ENCODE measurements around the gene ERCC4. TPM values are rescaled to one million over a fixed set of nuclear protein-coding genes. Genes with fewer than 3 reads are reported as not detected.

The ERCC4 gene
- total and polyA plus RNA-seq, 7 donors: 0.60 to 11.4 (median 7.7) TPM

- H3K4me3 ChIP-seq: no peak overlapping the region
- no peak for TF ChIP-seq POLR2AphosphoS5 (IDR thresholded peaks at IDR 0.05)
- no peak for TF ChIP-seq POLR2A (IDR thresholded peaks at IDR 0.05)
- TF ChIP-seq EP300 (IDR thresholded peaks at IDR 0.05): no peak
- no peak for TF ChIP-seq CTCF (IDR thresholded peaks at IDR 0.05)
- no peaks in the 10 kb centered on the region for H3K36me3 ChIP-seq
- H3K9me3 ChIP-seq: no peaks in the 10 kb centered on the region
- no peak for DNase-seq
- no peaks in the 10 kb centered on the region for H3K27me3 ChIP-seq
- 66 to 73% methylated on average over 8 of the region's 8 CpGs for WGBS, 2 donors
- intact Hi-C loops (cut with DNase I): no loop called here
- H3K4me1 ChIP-seq: peaks cover 0 to 19% (median 15%) of the 10 kb centered on the region in 4 donors
- H3K27ac ChIP-seq: no peak overlapping the region
Observed at GRCh38 chr16:13961099-13961811, 41.3 kb downstream of the ERCC4 start.

- H3K4me3 ChIP-seq: no peak overlapping the region
- TF ChIP-seq POLR2AphosphoS5 (IDR thresholded peaks at IDR 0.05) (no peak), EP300 (IDR thresholded peaks at IDR 0.05) (no peak), POLR2A (IDR thresholded peaks at IDR 0.05) (no peak), CTCF (IDR thresholded peaks at IDR 0.05) (no peak)
- intact Hi-C loops (cut with DNase I): no loop called here
- H3K36me3 ChIP-seq: no peaks in the 10 kb centered on the region
- 77 to 89% methylated on average over 1 of the region's 1 CpG for WGBS, 2 donors
- no peak overlapping the region for H3K27ac ChIP-seq
- H3K9me3 ChIP-seq: no peaks in the 10 kb centered on the region
- peaks cover 0 to 11% (median 6%) of the 10 kb centered on the region in 4 donors for H3K4me1 ChIP-seq
- H3K27me3 ChIP-seq: no peaks in the 10 kb centered on the region
- no peak for DNase-seq
Observed at GRCh38 chr16:13962232-13962631, 42.3 kb downstream of the ERCC4 start.

- 83 to 91% methylated on average over 2 of the region's 2 CpGs for WGBS, 2 donors
- no peak for DNase-seq
- Histone ChIP-seq H3K27me3 (no peaks in the 10 kb centered on the region), H3K9me3 (peaks cover 0 to 5% (median 0%) of the 10 kb centered on the region in 4 donors), H3K36me3 (no peaks in the 10 kb centered on the region), H3K4me1 (no peaks in the 10 kb centered on the region), H3K4me3 (no peak overlapping the region), H3K27ac (no peak overlapping the region)
- intact Hi-C loops (cut with DNase I): no loop called here
- TF ChIP-seq POLR2A (IDR thresholded peaks at IDR 0.05) (no peak), POLR2AphosphoS5 (IDR thresholded peaks at IDR 0.05) (no peak), EP300 (IDR thresholded peaks at IDR 0.05) (no peak), CTCF (IDR thresholded peaks at IDR 0.05) (no peak)
Observed at GRCh38 chr16:13968835-13969234, 48.9 kb downstream of the ERCC4 start.

- H3K27me3 ChIP-seq: no peaks in the 10 kb centered on the region
- intact Hi-C loops (cut with DNase I): no loop called here
- no peaks in the 10 kb centered on the region for H3K4me1 ChIP-seq
- H3K27ac ChIP-seq: no peak overlapping the region
- WGBS, 2 donors: 95 to 98% methylated on average over 3 of the region's 3 CpGs
- H3K9me3 ChIP-seq: peaks cover 0 to 5% (median 0%) of the 10 kb centered on the region in 4 donors
- H3K4me3 ChIP-seq: no peak overlapping the region
- H3K36me3 ChIP-seq: no peaks in the 10 kb centered on the region
- DNase-seq: no peak
- TF ChIP-seq POLR2A (IDR thresholded peaks at IDR 0.05) (no peak), POLR2AphosphoS5 (IDR thresholded peaks at IDR 0.05) (no peak), CTCF (IDR thresholded peaks at IDR 0.05) (no peak), EP300 (IDR thresholded peaks at IDR 0.05) (no peak)
Observed at GRCh38 chr16:13969711-13970110, 49.8 kb downstream of the ERCC4 start.
